GM06990 (cell line): ENCODE results near the gene HSPB1.
"Not testable (repeated sequence)": the region's sequence is repeated elsewhere in the genome, so short reads cannot be mapped to it uniquely, and the experiment has no call there.

Source experiments
- DNase-seq: peaks from one replicate; pipeline ENCODE4 v3.0.0-alpha.2; 2011; ENCODE audit not compliant: insufficient read length; ENCODE audit errors: extremely low read depth
- H3K27me3 ChIP-seq: replicated peaks from 2 replicates; pipeline ENCODE4 v1.6.0; 2011; ENCODE audit warnings: low read length; ENCODE audit not compliant: control insufficient read depth, insufficient read depth
- H3K36me3 ChIP-seq: 2 replicates; pipeline ENCODE4 v1.5.1; 2011; ENCODE audit warnings: low read length; ENCODE audit not compliant: control insufficient read depth, insufficient read depth
- H3K4me3 ChIP-seq: replicated peaks from 2 replicates; pipeline ENCODE4 v1.5.1; 2011; ENCODE audit warnings: low read depth, mild to moderate bottlenecking, control low read depth, low read length
- CTCF ChIP-seq: IDR thresholded peaks from 2 replicates; pipeline ENCODE4 v1.5.1; 2011; ENCODE audit warnings: low read length, control low read depth, mild to moderate bottlenecking, inconsistent platforms; ENCODE audit not compliant: insufficient read depth, poor library complexity, severe bottlenecking

Gene HSPB1

GRCh38 chr7:76291351-76292212, 10.9 kb upstream of the HSPB1 start:
- DNase-seq: peak; percentile 83

DNA sequence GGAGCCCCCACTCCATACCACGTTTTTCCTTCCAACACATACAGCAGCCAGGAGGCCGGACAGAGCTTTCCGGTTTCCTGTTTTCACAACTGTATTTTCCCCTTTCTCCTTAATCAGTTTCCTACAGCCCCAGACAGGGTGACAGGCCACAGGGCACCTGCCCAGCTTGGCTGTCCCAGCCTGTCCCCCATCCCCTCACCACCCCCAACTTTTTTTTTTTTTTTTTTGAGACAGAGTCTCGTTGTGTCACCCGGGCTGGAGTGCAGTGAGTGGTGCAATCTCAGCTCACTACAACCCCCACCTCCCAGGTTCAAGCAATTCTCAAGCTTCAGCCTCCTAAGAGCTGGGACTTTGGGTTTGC, 10.3 kb upstream of the HSPB1 start:
- H3K4me3 ChIP-seq: no peak overlapping the region
- no peaks in the 10 kb centered on the region for H3K36me3 ChIP-seq
- TF ChIP-seq CTCF: no peak
- DNase-seq: no peak
- no peaks in the 10 kb centered on the region for H3K27me3 ChIP-seq

More at GRCh38 chr7:76291351-76292212, 10.9 kb upstream of the HSPB1 start:
- no peaks in the 10 kb centered on the region for H3K36me3 ChIP-seq
- no peak overlapping the region for H3K4me3 ChIP-seq
- H3K27me3 ChIP-seq: no peaks in the 10 kb centered on the region
- TF ChIP-seq CTCF: peak; percentile 90

DNA sequence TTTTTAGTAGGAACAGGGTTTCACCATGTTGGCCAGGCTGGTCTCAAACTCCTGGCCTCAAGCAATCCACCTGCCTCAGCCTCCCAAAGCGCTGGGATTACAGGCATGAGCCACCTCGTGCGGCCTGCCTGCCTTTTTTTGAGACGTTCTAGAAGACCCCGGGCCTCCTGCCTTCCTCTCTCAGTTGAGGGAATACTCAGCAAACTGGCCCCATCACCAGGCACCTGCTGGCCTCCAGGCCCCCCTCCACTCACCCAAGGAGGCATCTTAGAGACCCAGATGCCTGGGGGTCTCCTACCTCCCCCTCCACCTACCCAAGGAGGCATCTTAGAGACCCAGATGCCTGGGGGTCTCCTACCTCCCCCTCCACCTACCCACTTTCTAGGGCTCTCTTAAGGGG, 9.6 kb upstream of the HSPB1 start:
- H3K27me3 ChIP-seq, H3K4me3 ChIP-seq, DNase-seq: not testable (repeated sequence)

GRCh38 chr7:76293407-76293901, 9.0 kb upstream of the HSPB1 start:
- H3K4me3 ChIP-seq: no peak overlapping the region
- DNase-seq: no peak
- no peak for TF ChIP-seq CTCF
- no peaks in the 10 kb centered on the region for H3K36me3 ChIP-seq
- no peaks in the 10 kb centered on the region for H3K27me3 ChIP-seq

More for the DNA sequence above, 9.6 kb upstream of the HSPB1 start:
- not testable (repeated sequence) for H3K36me3 ChIP-seq

DNA sequence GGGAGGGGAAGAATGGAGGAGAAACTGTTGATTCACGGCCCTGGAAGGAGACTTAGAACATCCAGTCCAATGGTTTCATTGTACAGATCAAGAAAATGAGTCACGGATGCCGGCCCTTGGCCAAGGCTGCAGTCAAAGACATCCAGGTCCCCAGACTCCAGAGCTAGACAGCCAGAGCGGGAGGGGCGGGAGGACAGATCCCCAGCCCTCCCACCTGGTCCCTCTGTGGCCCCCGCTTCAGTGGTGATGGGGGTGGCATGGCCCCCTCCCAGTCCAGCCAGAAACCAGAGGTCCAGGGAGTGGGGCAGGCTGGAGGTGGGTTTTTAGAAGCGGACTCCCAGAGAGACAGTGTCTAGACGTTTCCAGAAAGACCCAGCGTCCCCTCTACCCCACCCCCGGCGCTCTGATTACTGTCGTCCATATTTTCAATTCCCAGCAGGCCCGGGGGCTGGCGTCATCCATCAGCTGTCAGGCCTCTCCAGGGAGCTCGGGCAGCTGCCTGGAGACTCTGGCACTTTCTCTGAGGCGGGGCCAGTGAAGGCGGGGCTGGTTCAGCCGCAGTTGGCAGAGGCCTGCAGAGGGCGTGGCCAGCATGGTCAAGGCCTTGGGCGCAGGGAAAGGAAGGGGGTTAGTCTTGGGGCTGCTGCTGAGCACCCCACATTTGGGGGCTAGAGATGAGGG, 8.0 kb upstream of the HSPB1 start:
- Histone ChIP-seq H3K27me3 (no peaks in the 10 kb centered on the region), H3K36me3 (no peaks in the 10 kb centered on the region), H3K4me3 (no peak overlapping the region)
- DNase-seq: peak; percentile 53
- no peak for TF ChIP-seq CTCF
